Stimulated activated CD4-positive, alpha-beta T cell treated with anti-CD3 and anti-CD28 coated beads, TNF-alpha, amount 100 ng/mL, for 24 hours (primary cell): ENCODE data around the gene SH3YL1.

Experiments used
- DNase-seq, 3 experiments: peaks; one replicate each; pipeline ENCODE4 v3.0.0-alpha.2; 2020; ENCODE audit warnings: low read depth in 3 of 3

SH3YL1 gene

GRCh38 chr2:258933-259332 is 4.9 kb downstream of the SH3YL1 start:
- no peak for DNase-seq

GRCh38 chr2:257842-258241 is 6.0 kb downstream of the SH3YL1 start:
- no peak for DNase-seq

DNA sequence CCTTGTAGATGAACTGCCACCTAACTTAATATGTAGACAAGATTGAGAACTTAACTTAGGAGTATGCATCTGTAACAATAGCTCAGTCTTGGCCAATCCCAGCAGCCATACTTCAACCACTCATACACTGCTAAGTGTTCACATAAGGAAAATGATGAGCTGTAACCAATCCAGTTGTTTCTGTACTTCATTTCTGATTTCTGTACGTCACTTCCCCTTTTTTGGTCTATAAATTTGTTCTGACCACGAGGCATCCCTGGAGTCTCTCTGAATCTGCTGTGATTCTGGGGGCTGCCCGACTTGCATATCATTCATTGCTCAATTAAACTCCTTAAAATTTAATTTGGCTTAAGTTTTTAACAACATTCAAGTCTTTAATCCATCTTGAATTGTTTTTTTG is 6.4 kb downstream of the SH3YL1 start:
- DNase-seq, result no peak

- DNase-seq, result no peak
These were observed 7.7 kb downstream of the SH3YL1 start for GRCh38 chr2:256094-256493.

DNA sequence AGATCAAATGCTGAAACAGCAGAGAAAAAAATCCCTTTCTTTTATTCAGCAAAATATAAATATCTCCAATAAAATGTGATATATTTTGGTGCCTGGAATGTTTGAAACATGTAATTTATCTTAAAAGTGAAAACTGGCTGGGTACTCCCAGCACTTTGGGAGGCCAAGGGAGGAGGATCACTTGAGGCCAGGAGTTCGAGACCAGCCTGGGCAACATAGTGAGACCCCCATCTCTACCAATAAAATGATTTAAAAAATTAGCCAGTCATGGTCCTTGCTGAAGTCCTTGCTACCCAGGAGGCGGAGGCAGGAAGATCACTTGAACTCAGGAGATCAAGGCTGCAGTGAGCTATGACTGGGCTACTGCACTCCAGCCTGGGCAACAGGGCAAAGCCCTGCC is 8.6 kb downstream of the SH3YL1 start:
- DNase-seq, result no peak

DNA sequence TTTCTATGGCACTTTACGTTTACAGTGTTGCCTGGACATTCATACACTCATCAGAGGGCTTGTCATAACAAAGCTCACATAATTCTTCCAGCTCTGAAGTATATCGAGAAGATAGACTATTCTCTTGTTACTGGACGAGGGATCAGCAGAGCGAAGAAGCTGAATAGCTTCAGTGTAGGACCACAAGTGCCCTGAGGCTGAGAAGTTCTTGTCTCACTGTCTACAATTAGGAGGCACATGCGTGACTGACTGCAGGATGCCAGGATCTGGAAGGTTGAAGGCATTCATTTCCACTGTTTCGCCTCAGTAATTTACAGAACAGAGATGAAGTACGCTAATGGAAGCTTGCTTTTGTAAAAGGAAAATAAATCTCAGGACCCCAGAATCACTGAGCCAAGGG is 9.6 kb downstream of the SH3YL1 start:
- DNase-seq, result no peak

GRCh38 chr2:253202-253638 is 10.6 kb downstream of the SH3YL1 start:
- no peak for DNase-seq

- no peak for DNase-seq
These were observed 11.7 kb downstream of the SH3YL1 start for GRCh38 chr2:252001-252602.

GRCh38 chr2:249538-250042 is 14.2 kb downstream of the SH3YL1 start:
- no peak for DNase-seq

GRCh38 chr2:248724-249123 is 15.1 kb downstream of the SH3YL1 start:
- DNase-seq, result no peak

GRCh38 chr2:246489-247144 is 17.2 kb downstream of the SH3YL1 start:
- peak in 1 of 3 experiments; percentile 6 for DNase-seq

GRCh38 chr2:244547-244946 is 19.3 kb downstream of the SH3YL1 start:
- DNase-seq, result no peak

- DNase-seq, result no peak
These were observed 25.0 kb downstream of the SH3YL1 start for GRCh38 chr2:238869-239268.

GRCh38 chr2:238431-238830 is 25.4 kb downstream of the SH3YL1 start:
- DNase-seq, result no peak

DNA sequence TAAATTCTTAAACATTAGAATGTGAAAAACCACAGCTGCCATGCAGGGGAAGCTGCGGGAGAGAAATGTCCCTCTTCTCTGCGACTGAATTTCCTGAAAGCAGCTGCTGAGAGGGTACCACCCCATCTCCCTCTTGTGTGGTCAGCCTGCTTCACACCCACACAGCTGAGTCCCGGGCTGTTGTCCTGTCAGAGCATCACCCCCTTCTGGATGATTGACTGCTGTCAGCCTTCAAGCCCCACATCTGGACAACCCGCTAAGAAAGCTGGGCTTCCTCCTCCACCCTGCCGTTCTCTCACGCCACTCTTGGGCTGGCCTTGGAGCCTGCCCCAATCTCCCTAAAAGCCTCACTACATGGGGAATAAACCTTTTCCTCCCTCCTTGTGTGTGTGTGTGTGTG is 26.0 kb downstream of the SH3YL1 start:
- no peak for DNase-seq

GRCh38 chr2:236993-237539 is 26.8 kb downstream of the SH3YL1 start:
- DNase-seq, result no peak

DNA sequence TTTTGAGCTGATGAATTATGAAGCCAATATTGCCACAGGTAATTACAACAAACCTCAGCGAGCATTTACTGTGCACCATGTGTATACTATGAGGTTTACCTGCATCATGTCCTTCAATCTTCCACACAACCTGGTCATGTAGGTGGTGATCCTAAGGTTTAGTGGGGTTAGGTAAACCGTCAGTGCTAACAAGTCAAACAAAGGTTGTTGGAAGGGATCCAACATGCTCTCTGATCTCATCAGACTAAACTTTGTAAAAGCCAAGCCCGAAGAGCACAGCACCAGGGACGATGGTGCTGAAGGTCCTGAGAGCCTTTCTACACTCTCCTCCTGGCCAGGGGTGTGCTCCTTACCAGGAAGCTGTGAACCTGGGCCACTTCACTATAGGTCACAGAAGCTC is 29.4 kb downstream of the SH3YL1 start:
- no peak for DNase-seq

- DNase-seq, result no peak
These were observed 30.8 kb downstream of the SH3YL1 start for GRCh38 chr2:233030-233429.

GRCh38 chr2:231521-232185 is 32.2 kb downstream of the SH3YL1 start:
- no peak for DNase-seq

GRCh38 chr2:228518-229278 is 35.1 kb downstream of the SH3YL1 start:
- DNase-seq, result no peak

DNA sequence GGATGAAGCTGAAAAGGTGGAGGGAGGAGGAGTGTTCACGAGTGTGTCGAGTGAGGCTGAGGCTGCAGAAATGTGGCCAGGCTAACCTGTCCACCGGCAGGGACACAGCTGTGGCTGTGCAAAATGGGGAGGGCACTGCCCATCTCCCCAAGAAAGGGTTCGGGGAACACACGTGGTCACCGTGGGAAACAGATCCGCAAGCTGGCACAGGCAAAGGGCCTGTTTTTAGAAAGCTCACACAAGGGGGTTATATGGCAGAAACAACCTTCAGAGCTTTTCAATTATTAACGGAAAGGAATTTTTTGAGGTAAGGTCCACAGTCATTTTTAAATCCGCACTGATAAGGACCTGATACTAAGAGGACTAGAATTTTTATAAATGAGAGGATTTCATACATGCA is 35.7 kb downstream of the SH3YL1 start:
- no peak for DNase-seq
